H1 (cell line): ENCODE data around the gene LRP2BP. TPM values are rescaled to one million over a fixed set of nuclear protein-coding genes. Genes with fewer than 3 reads are reported as not detected.
A peak's percentile ranks its signal among the peaks of the same experiment; 100 is the strongest.

Source experiments
- CHD7 ChIP-seq: fragments of 300-600 bp; sonication (generic); IDR thresholded peaks from 2 replicates; pipeline ENCODE4 v1.7.1; 2012; ENCODE audit warnings: low read length, moderate library complexity, mild to moderate bottlenecking, inconsistent platforms; ENCODE audit not compliant: insufficient replicate concordance
- E2F6 ChIP-seq: IDR thresholded peaks from 2 replicates; pipeline ENCODE4 v1.6.1; 2012; ENCODE audit warnings: inconsistent platforms
- KDM1A ChIP-seq: fragments of 200-600, 300-600 bp; sonication (generic); IDR thresholded peaks from 2 replicates; pipeline ENCODE4 v1.7.1; 2016; ENCODE audit warnings: mild to moderate bottlenecking, low read length, borderline replicate concordance
- KDM5A ChIP-seq: fragments of 200-600 bp; IDR thresholded peaks from 2 replicates; pipeline ENCODE4 v1.7.1; 2012; ENCODE audit warnings: mild to moderate bottlenecking, low read length, inconsistent platforms, mixed read lengths
- MAFK ChIP-seq: IDR thresholded peaks from 2 replicates; pipeline ENCODE4 v1.6.1; 2012; ENCODE audit warnings: low read depth, mild to moderate bottlenecking, improper control_type of control experiment, low read length
- RAD21 ChIP-seq, 2 experiments: IDR thresholded peaks in 1 of 2; conservative IDR thresholded peaks in 1 of 2; 2 replicates each; pipeline ENCODE4 v1.6.1; 2011; ENCODE audit warnings: low read depth in 2 of 2, low read length in 2 of 2, improper control_type of control experiment in 1 of 2, inconsistent platforms in 1 of 2, mild to moderate bottlenecking in 1 of 2, moderate library complexity in 1 of 2
- polyA plus RNA-seq, 7 experiments: library from polyadenylated mRNA; depleted of rRNA in 3 of 7; stranded (reverse) in 5 of 7; unstranded in 2 of 7; fragments of >200 nt in 5 of 7; fragments of 200-250 nt in 2 of 7; gene quantifications; 1 replicate in 5 of 7; 2 replicates in 1 of 7; 4 replicates in 1 of 7; pipeline versions ENCODE4 v1.2.1 to v1.2.3, GENCODE V29; 2011 to 2013; ENCODE audit warnings: missing spikeins in 2 of 7, mixed read lengths in 2 of 7
- total RNA-seq: library from RNA; stranded (reverse); fragmentation: NEBNext Ultra II Directional; extraction: Animal tissue kit (Norgen Biotek cat#: 25700); gene quantifications from 2 replicates; pipeline ENCODE4 v1.2.1, GENCODE V29; 2021

LRP2BP gene
- total and polyA plus RNA-seq, 2 of the 8 experiments (the other 6 are each of a cell fraction or from before 2014, with no cell fraction given), result 0.12 to 0.30 TPM

- peak; percentile 63 for TF ChIP-seq CHD7
- TF ChIP-seq KDM1A, result no peak
- no peak for TF ChIP-seq RAD21 (IDR thresholded peaks at IDR 0.05 in 1 of 2, conservative IDR thresholded peaks at IDR 0.05 in 1 of 2; ENCODE audit: low read depth in 2 of 2, low read length in 2 of 2)
- TF ChIP-seq E2F6, result peak; percentile 13; the same call in 1 of the 2 replicates
- TF ChIP-seq MAFK, result peak; percentile 95
- TF ChIP-seq KDM5A, result no peak
Observed at GRCh38 chr4:185318679-185319078, 77.0 kb downstream of the LRP2BP start (continued).
